ENCODE results near the gene ANKRD49. TPM values are rescaled to one million over a fixed set of nuclear protein-coding genes. Genes with fewer than 3 reads are reported as not detected.

The ANKRD49 gene
- polyA plus RNA-seq, 2 donors = 11.5 to 14.6 TPM

Other genes starting within 250 kb of the ANKRD49 start
- gene IZUMO1R, start 189.4 kb upstream of the ANKRD49 start, polyA plus RNA-seq = not detected
- gene GPR83, start 92.6 kb upstream of the ANKRD49 start, polyA plus RNA-seq = under 1 TPM; 0.01 to 0.06 TPM
- gene MRE11, start 140 bp upstream of the ANKRD49 start, polyA plus RNA-seq = 1 to 10 TPM; 4.4 to 5.2 TPM
- not detected for gene C11orf97, start 18.5 kb downstream of the ANKRD49 start, polyA plus RNA-seq
- gene FUT4, start 49.9 kb downstream of the ANKRD49 start, polyA plus RNA-seq = under 1 TPM; 0.61 to 0.75 TPM
- 1 to 10 TPM in 1 of 2 donors, under 1 TPM in 1; 0.88 to 1.8 TPM for gene PIWIL4, start 73.4 kb downstream of the ANKRD49 start, polyA plus RNA-seq

Measured in esophagus (tissue), 2 donors.